ENCODE measurements around the gene LRRN2.
"Not testable (repeated sequence)": the region's sequence is repeated elsewhere in the genome, so short reads cannot be mapped to it uniquely, and the experiment has no call there.

DNA sequence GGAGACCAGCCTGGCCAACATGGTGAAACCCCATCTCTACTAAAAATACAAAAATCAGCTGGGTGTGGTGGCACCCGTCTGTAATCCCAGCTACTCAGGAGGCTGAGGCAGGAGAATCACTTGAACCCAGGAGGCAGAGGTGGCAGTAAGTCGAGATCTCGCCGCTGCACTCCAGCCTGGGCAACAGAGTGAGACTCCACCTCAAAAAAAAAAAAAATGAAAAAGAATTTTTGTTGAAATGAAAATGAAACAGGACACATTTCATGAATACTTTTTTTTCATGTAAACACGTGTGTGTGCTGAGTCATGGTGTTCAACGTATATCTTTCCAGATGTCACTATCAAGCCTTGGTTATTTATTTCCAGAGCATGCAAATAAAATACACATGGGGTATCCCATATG is 5.8 kb upstream of the LRRN2 start:
- not testable (repeated sequence) for TF ChIP-seq CTCF (IDR thresholded peaks at IDR 0.05; ENCODE audit: low read depth, low read length); POLR2A (IDR thresholded peaks at IDR 0.05; ENCODE audit: extremely low read depth, insufficient read length); MAX (IDR thresholded peaks at IDR 0.05; ENCODE audit: low read depth, low read length); MYC (IDR thresholded peaks at IDR 0.05; ENCODE audit: low read depth, low read length)
